Measurements from ENCODE around the gene INTS14.

The INTS14 gene

GRCh38 chr15:65533057-65533756, 77.7 kb downstream of the INTS14 start:
- H3K4me3 ChIP-seq (ENCODE audit: low read depth, low read length), result no peak overlapping the region
- TF ChIP-seq CTCF (IDR thresholded peaks at IDR 0.05; ENCODE audit: borderline replicate concordance, insufficient read depth, low read depth, low read length), result no peak

DNA sequence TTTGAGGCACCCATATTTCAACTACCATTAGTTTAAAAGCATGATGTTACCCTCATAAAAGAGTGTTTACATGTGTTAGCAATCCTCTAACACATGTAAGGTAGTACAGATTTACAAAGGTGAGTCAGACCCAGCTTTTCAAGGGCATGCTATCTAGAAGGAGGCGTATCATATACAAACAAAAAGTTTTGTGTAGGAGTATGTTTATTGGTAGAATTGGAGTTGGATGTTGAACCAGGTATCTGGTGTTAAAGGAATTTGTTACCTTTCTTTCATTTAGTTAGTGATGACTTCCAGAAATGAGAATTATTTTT, 78.2 kb downstream of the INTS14 start:
- no peak for TF ChIP-seq CTCF (IDR thresholded peaks at IDR 0.05; ENCODE audit: borderline replicate concordance, insufficient read depth, low read depth, low read length)
- no peak overlapping the region for H3K4me3 ChIP-seq (ENCODE audit: low read depth, low read length)

DNA sequence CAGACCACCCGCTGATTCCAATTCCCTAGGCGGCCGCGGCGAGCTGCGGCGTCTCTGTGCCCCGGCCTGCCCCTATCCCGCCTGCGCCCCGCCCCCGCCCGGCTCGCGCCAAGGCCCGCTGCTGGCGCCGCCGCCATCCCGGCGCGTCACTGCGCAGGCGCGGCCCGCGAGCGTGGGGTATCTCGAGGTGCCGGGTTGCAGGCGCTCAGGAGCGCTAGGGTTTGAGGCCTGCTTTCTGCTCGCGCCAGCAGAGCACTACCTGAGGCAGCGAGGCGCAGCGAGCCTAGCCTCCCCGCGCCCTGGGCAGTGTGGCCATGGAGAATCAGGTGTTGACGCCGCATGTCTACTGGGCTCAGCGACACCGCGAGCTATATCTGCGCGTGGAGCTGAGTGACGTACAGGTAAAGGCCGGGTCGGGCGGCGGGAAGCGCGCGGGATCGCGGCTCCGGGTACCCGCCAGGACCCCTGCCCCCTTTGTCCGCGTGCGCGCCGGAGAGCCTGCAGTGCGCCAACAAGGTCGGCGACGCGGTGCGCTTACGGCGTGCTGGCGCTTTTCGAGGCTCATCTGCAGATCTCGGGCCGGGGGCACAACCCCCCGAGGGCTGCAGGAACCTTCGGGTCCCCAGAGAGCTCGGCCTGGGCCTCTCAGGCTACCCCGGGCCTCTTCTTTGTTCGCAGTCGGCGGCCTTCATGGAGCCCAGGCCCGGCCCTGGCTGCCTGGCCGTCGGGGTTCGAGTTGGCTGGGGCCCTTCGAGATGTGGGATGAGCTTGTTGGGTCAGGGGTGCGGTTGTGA, 80.4 kb downstream of the INTS14 start, which contains the start of gene HACD3:
Gene HACD3, plus strand, starts transcription at position 146 of the 794 bp plus-strand sequence. Its CDS starts 169 bp downstream, at position 315.
- no peak for TF ChIP-seq CTCF (IDR thresholded peaks at IDR 0.05; ENCODE audit: borderline replicate concordance, insufficient read depth, low read depth, low read length)
- peak within 1 kb of the TSS; percentile 94 for H3K4me3 ChIP-seq (ENCODE audit: low read depth, low read length)

GRCh38 chr15:65529762-65530317, 81.1 kb downstream of the INTS14 start:
- TF ChIP-seq CTCF (IDR thresholded peaks at IDR 0.05; ENCODE audit: borderline replicate concordance, insufficient read depth, low read depth, low read length), result no peak
- H3K4me3 ChIP-seq (ENCODE audit: low read depth, low read length), result peak overlapping the region; percentile 94
